Endodermal cell (in vitro differentiated cells): ENCODE data around the gene CFAP92. TPM values are rescaled to one million over a fixed set of nuclear protein-coding genes. Genes with fewer than 3 reads are reported as not detected.

ENCODE experiments used
- DNase-seq: peaks from one replicate; pipeline ENCODE4 v3.0.0-alpha.2; 2017
- H3K27ac ChIP-seq: 2 replicates; pipeline ENCODE4 v1.5.1; 2013; ENCODE audit warnings: mild to moderate bottlenecking, low read depth, low read length, moderate library complexity
- H3K27me3 ChIP-seq: 2 replicates; pipeline ENCODE4 v1.6.1; 2013; ENCODE audit warnings: mild to moderate bottlenecking, low read length, moderate library complexity; ENCODE audit not compliant: insufficient read depth, control insufficient read depth, poor library complexity, severe bottlenecking
- H3K36me3 ChIP-seq: 2 replicates; pipeline ENCODE4 v1.7.0; 2013; ENCODE audit warnings: mild to moderate bottlenecking, low read length, moderate library complexity; ENCODE audit not compliant: control insufficient read depth, insufficient read depth
- H3K4me1 ChIP-seq: one replicate; pipeline ENCODE4 v1.7.0; 2013; ENCODE audit warnings: low read length; ENCODE audit not compliant: control insufficient read depth, insufficient read depth
- H3K4me3 ChIP-seq: 2 replicates; pipeline ENCODE4 v1.5.1; 2013; ENCODE audit warnings: mild to moderate bottlenecking, low read length, moderate library complexity
- H3K9ac ChIP-seq: 2 replicates; pipeline ENCODE4 v1.6.1; 2013; ENCODE audit warnings: mild to moderate bottlenecking, low read length, moderate library complexity; ENCODE audit not compliant: poor library complexity, severe bottlenecking; ENCODE audit errors: extremely low read depth
- H3K9me3 ChIP-seq: 2 replicates; pipeline ENCODE4 v1.6.1; 2013; ENCODE audit warnings: mild to moderate bottlenecking, low read length, moderate library complexity; ENCODE audit not compliant: control insufficient read depth
- H3K27ac Mint-ChIP-seq: 2 replicates; pipeline ENCODE4 v1.8.0; 2020; ENCODE audit warnings: mixed read lengths
- H3K27me3 Mint-ChIP-seq: 2 replicates; pipeline ENCODE4 v1.8.0; 2021; ENCODE audit warnings: mild to moderate bottlenecking, mixed read lengths; ENCODE audit not compliant: insufficient read depth
- H3K36me3 Mint-ChIP-seq: 2 replicates; pipeline ENCODE4 v1.8.0; 2020; ENCODE audit warnings: low read depth, mixed read lengths
- H3K4me1 Mint-ChIP-seq: 2 replicates; pipeline ENCODE4 v1.8.0; 2020; ENCODE audit warnings: mixed read lengths
- H3K4me3 Mint-ChIP-seq: 2 replicates; pipeline ENCODE4 v1.8.0; 2020; ENCODE audit warnings: mild to moderate bottlenecking, moderate library complexity, mixed read lengths
- H3K9me3 Mint-ChIP-seq: 2 replicates; pipeline ENCODE4 v1.8.0; 2020; ENCODE audit warnings: mild to moderate bottlenecking, mixed read lengths
- CTCF ChIP-seq: fragments of 200-600 bp; sonication (generic); conservative IDR thresholded peaks from 2 replicates; pipeline ENCODE4 v1.5.0; 2021; ENCODE audit warnings: antibody characterized with exemption, mild to moderate bottlenecking
- whole genome bisulfite sequencing, 2 experiments: methylation state at CpG; one replicate each; pipeline versions ENCODE4 v1.1.5 to v1.1.7; 2013; ENCODE audit warnings: missing lambda C conversion rate in 2 of 2, mixed read lengths in 1 of 2; ENCODE audit not compliant: insufficient coverage in 1 of 2, insufficient read length in 1 of 2; 5-methylcytosine and 5-hydroxymethylcytosine counted together
- total RNA-seq, 2 donors: library from RNA; stranded (reverse); fragmentation: NEBNext Ultra II Directional in 1 of 2; extraction: Animal tissue kit (Norgen Biotek cat#: 25700) in 1 of 2; gene quantifications; 2 replicates in 1 of 2; 3 replicates in 1 of 2; pipeline ENCODE4 v1.2.1, GENCODE V29; 2021

Gene CFAP92
- total RNA-seq, 2 donors from 2014 or later, result 1.3 to 3.0 TPM

- Histone ChIP-seq H3K4me1 (no peaks in the 10 kb centered on the region), H3K36me3 (no peaks in the 10 kb centered on the region), H3K9ac (no peak overlapping the region), H3K27ac (no peak overlapping the region), H3K27me3 (no peaks in the 10 kb centered on the region), H3K9me3 (no peaks in the 10 kb centered on the region), H3K4me3 (no peak overlapping the region)
- Mint-ChIP-seq H3K9me3 (no peaks in the 10 kb centered on the region), H3K27ac (no peak overlapping the region), H3K27me3 (peaks cover 11% of the 10 kb centered on the region), H3K36me3 (no peaks in the 10 kb centered on the region), H3K4me3 (no peak overlapping the region), H3K4me1 (no peaks in the 10 kb centered on the region)
- no peak for DNase-seq
- TF ChIP-seq CTCF, result no peak
- 100% methylated on average over 1 of the region's 1 CpG; no CpG with 5 or more reads in 1 of the 2 experiments for WGBS, 2 experiments
These were observed 23.2 kb downstream of the CFAP92 start for GRCh38 chr3:128970740-128971047.

GRCh38 chr3:128969993-128970739 lies 23.7 kb downstream of the CFAP92 start:
- no peaks in the 10 kb centered on the region for H3K36me3 Mint-ChIP-seq
- no peak overlapping the region for H3K27ac ChIP-seq
- no peaks in the 10 kb centered on the region for H3K9me3 Mint-ChIP-seq
- H3K27me3 ChIP-seq, result no peaks in the 10 kb centered on the region
- H3K4me1 ChIP-seq, result no peaks in the 10 kb centered on the region
- DNase-seq, result peak; percentile 83
- H3K4me3 Mint-ChIP-seq, result no peak overlapping the region
- H3K27me3 Mint-ChIP-seq, result peaks cover 8% of the 10 kb centered on the region
- no peak overlapping the region for H3K4me3 ChIP-seq
- no peak overlapping the region for H3K9ac ChIP-seq
- peak; percentile 97 for TF ChIP-seq CTCF
- no peaks in the 10 kb centered on the region for H3K9me3 ChIP-seq
- peaks cover 2% of the 10 kb centered on the region for H3K4me1 Mint-ChIP-seq
- H3K36me3 ChIP-seq, result no peaks in the 10 kb centered on the region
- WGBS, 2 experiments, result 23 to 40% methylated on average over 6 to 12 of the region's 12 CpGs
- no peak overlapping the region for H3K27ac Mint-ChIP-seq

GRCh38 chr3:128967748-128968355 lies 26.0 kb downstream of the CFAP92 start:
- Histone ChIP-seq H3K9ac (no peak overlapping the region), H3K27me3 (no peaks in the 10 kb centered on the region), H3K4me1 (no peaks in the 10 kb centered on the region), H3K27ac (no peak overlapping the region), H3K9me3 (no peaks in the 10 kb centered on the region), H3K4me3 (no peak overlapping the region), H3K36me3 (no peaks in the 10 kb centered on the region)
- H3K9me3 Mint-ChIP-seq, result no peaks in the 10 kb centered on the region
- H3K27ac Mint-ChIP-seq, result no peak overlapping the region
- no peak for TF ChIP-seq CTCF
- H3K4me3 Mint-ChIP-seq, result no peak overlapping the region
- H3K4me1 Mint-ChIP-seq, result peaks cover 16% of the 10 kb centered on the region
- peaks cover 8% of the 10 kb centered on the region for H3K27me3 Mint-ChIP-seq
- H3K36me3 Mint-ChIP-seq, result no peaks in the 10 kb centered on the region
- DNase-seq, result no peak
- 95 to 96% methylated on average over 4 to 6 of the region's 6 CpGs for WGBS, 2 experiments
